Measurements from ENCODE around the gene KLHL17. TPM values are rescaled to one million over a fixed set of nuclear protein-coding genes. Genes with fewer than 3 reads are reported as not detected.

Gene KLHL17
- total and polyA plus RNA-seq, 9 of the 15 experiments (the other 6 are each of a cell fraction or from before 2014, with no cell fraction given) = 0.14 to 84.8 (median 13.0) TPM

DNA sequence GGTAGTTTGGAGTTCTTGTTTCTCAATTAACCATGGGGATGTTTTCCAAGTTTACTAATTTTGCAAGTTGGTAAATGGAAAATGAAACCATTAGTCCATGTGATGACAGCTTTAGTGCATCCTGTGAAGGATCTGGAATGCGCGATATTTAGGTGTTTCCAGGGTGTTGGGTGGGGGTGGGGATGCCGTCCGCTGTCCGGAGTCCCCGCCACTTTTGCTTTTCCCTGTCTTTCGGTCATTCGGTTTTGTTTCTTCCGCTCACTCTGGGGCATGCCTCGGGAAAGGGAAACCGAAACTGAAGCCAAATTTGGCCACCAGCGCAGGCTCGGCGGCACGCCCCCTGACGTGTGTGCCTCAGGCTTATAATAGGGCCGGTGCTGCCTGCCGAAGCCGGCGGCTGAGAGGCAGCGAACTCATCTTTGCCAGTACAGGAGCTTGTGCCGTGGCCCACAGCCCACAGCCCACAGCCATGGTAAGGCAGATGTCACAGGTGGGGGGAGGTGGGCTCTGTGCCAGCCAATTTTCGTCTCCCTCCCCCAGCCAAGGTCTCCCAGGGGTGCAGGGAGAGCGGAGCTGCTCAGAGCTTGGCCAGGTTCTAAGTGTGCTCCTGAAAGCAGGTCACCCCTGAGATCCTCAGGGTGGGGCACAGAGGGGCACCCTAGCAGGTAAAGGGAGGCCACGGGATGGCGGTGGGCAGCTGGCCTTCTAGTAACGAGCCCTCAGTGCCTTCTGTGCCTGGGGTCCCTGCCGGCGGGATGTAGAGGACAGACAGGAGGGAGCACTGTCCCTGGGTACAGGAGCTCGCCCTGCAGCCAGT lies 52.9 kb downstream of the KLHL17 start, which contains the start of gene ISG15 (continued):
- TF ChIP-seq, protein P1, sequence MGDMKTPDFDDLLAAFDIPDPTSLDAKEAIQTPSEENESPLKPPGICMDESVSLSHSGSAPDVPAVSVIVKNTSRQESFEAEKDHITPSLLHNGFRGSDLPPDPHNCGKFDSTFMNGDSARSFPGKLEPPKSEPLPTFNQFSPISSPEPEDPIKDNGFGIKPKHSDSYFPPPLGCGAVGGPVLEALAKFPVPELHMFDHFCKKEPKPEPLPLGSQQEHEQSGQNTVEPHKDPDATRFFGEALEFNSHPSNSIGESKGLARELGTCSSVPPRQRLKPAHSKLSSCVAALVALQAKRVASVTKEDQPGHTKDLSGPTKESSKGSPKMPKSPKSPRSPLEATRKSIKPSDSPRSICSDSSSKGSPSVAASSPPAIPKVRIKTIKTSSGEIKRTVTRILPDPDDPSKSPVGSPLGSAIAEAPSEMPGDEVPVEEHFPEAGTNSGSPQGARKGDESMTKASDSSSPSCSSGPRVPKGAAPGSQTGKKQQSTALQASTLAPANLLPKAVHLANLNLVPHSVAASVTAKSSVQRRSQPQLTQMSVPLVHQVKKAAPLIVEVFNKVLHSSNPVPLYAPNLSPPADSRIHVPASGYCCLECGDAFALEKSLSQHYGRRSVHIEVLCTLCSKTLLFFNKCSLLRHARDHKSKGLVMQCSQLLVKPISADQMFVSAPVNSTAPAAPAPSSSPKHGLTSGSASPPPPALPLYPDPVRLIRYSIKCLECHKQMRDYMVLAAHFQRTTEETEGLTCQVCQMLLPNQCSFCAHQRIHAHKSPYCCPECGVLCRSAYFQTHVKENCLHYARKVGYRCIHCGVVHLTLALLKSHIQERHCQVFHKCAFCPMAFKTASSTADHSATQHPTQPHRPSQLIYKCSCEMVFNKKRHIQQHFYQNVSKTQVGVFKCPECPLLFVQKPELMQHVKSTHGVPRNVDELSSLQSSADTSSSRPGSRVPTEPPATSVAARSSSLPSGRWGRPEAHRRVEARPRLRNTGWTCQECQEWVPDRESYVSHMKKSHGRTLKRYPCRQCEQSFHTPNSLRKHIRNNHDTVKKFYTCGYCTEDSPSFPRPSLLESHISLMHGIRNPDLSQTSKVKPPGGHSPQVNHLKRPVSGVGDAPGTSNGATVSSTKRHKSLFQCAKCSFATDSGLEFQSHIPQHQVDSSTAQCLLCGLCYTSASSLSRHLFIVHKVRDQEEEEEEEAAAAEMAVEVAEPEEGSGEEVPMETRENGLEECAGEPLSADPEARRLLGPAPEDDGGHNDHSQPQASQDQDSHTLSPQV (IDR thresholded peaks at IDR 0.05) = no peak
- peak; percentile 70 for TF ChIP-seq SMARCE1 (IDR thresholded peaks at IDR 0.05)
- peak; percentile 37; the same call in 1 of the 2 replicates for TF ChIP-seq PML (IDR thresholded peaks at IDR 0.05; ENCODE audit: low read length)
- TF ChIP-seq, protein P2, sequence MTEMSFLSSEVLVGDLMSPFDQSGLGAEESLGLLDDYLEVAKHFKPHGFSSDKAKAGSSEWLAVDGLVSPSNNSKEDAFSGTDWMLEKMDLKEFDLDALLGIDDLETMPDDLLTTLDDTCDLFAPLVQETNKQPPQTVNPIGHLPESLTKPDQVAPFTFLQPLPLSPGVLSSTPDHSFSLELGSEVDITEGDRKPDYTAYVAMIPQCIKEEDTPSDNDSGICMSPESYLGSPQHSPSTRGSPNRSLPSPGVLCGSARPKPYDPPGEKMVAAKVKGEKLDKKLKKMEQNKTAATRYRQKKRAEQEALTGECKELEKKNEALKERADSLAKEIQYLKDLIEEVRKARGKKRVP (CRISPR knock-in tag; IDR thresholded peaks at IDR 0.05) = no peak
- no peak for TF ChIP-seq ZNF146 (CRISPR knock-in tag; IDR thresholded peaks at IDR 0.05; ENCODE audit: unreplicated experiment)
- TF ChIP-seq, protein P3, sequence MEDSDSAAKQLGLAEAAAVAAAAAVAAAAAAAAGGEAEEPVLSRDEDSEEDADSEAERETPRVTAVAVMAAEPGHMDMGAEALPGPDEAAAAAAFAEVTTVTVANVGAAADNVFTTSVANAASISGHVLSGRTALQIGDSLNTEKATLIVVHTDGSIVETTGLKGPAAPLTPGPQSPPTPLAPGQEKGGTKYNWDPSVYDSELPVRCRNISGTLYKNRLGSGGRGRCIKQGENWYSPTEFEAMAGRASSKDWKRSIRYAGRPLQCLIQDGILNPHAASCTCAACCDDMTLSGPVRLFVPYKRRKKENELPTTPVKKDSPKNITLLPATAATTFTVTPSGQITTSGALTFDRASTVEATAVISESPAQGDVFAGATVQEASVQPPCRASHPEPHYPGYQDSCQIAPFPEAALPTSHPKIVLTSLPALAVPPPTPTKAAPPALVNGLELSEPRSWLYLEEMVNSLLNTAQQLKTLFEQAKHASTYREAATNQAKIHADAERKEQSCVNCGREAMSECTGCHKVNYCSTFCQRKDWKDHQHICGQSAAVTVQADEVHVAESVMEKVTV (CRISPR knock-in tag; IDR thresholded peaks at IDR 0.05) = no peak
- TF ChIP-seq TAL1 (IDR thresholded peaks at IDR 0.05) = peak; percentile 59
- TF ChIP-seq ZNF584 (CRISPR knock-in tag; IDR thresholded peaks at IDR 0.05; ENCODE audit: low read depth) = no peak
- TF ChIP-seq, protein P4, sequence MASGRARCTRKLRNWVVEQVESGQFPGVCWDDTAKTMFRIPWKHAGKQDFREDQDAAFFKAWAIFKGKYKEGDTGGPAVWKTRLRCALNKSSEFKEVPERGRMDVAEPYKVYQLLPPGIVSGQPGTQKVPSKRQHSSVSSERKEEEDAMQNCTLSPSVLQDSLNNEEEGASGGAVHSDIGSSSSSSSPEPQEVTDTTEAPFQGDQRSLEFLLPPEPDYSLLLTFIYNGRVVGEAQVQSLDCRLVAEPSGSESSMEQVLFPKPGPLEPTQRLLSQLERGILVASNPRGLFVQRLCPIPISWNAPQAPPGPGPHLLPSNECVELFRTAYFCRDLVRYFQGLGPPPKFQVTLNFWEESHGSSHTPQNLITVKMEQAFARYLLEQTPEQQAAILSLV (tag; IDR thresholded peaks at IDR 0.05) = peak; percentile 89
- no peak for TF ChIP-seq NFRKB (IDR thresholded peaks at IDR 0.05; ENCODE audit: low read depth)
- TF ChIP-seq NFE2L1 (tag; IDR thresholded peaks at IDR 0.05; ENCODE audit: borderline replicate concordance, low read depth) = no peak
- TF ChIP-seq MYNN (IDR thresholded peaks at IDR 0.05) = no peak
- no peak for TF ChIP-seq MYNN (CRISPR knock-in tag; IDR thresholded peaks at IDR 0.05)
- 0 out of 2 replicates have a peak, but pooled peaks have one; percentile 29 for TF ChIP-seq CBFB (CRISPR knock-in tag; IDR thresholded peaks at IDR 0.05)
- no peak for TF ChIP-seq ASH1L (IDR thresholded peaks at IDR 0.05; ENCODE audit: borderline replicate concordance, low read depth, partially characterized antibody)
- 0 out of 2 replicates have a peak, but pooled peaks have one; percentile 62 for TF ChIP-seq ZNF224 (CRISPR knock-in tag; IDR thresholded peaks at IDR 0.05)
- TF ChIP-seq, protein P5, sequence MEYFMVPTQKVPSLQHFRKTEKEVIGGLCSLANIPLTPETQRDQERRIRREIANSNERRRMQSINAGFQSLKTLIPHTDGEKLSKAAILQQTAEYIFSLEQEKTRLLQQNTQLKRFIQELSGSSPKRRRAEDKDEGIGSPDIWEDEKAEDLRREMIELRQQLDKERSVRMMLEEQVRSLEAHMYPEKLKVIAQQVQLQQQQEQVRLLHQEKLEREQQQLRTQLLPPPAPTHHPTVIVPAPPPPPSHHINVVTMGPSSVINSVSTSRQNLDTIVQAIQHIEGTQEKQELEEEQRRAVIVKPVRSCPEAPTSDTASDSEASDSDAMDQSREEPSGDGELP (CRISPR knock-in tag; IDR thresholded peaks at IDR 0.05; ENCODE audit: borderline replicate concordance) = peak; percentile 79; the same call in 1 of the 2 replicates
- TF ChIP-seq FOXJ3 (CRISPR knock-in tag; IDR thresholded peaks at IDR 0.05) = no peak
- no peak for TF ChIP-seq ETS2 (tag; IDR thresholded peaks at IDR 0.05; ENCODE audit: borderline replicate concordance, poor library complexity, severe bottlenecking)
- TF ChIP-seq ZC3H8 (IDR thresholded peaks at IDR 0.05) = 0 out of 2 replicates have a peak, but pooled peaks have one; percentile 43
